Skeletal muscle tissue (tissue), 2 donors: Measurements from ENCODE around the gene CD207. TPM values are rescaled to one million over a fixed set of nuclear protein-coding genes. Genes with fewer than 3 reads are reported as not detected.

Experiments used
- small RNA-seq: library from RNA; depleted of rRNA; stranded (forward); fragments of <200 nt; gene quantifications from one replicate; pipeline ENCODE3, GENCODE V24; 2014
- total RNA-seq: library from RNA; depleted of rRNA; stranded (reverse); fragments of >200 nt; gene quantifications from one replicate; pipeline ENCODE4 v1.2.3, GENCODE V29; 2014

The CD207 gene
- total RNA-seq, 1 donor from 2014 or later, result under 0.01 TPM

Small RNAs within 50 kb of the gene (small RNA-seq; reads per million reads assigned to genes)
- not detected for gene HMGN2P21

Other genes starting within 250 kb of the CD207 start
- 2.6 TPM for gene ADD2, start 67.6 kb downstream of the CD207 start, total RNA-seq
- not detected for gene FIGLA, start 45.2 kb downstream of the CD207 start, total RNA-seq
- not detected for gene CLEC4F, start 15.2 kb downstream of the CD207 start, total RNA-seq
- gene VAX2, start 64.8 kb upstream of the CD207 start, total RNA-seq, result 1.0 TPM
- gene ATP6V1B1, start 100.1 kb upstream of the CD207 start, total RNA-seq, result 1.6 TPM
- 0.52 TPM for gene ANKRD53, start 142.8 kb upstream of the CD207 start, total RNA-seq
- gene TEX261, start 159.1 kb upstream of the CD207 start, total RNA-seq, result 11.0 TPM
- gene NAGK, start 232.8 kb upstream of the CD207 start, total RNA-seq, result 35.0 TPM